ENCODE results near the gene CERS5. TPM values are rescaled to one million over a fixed set of nuclear protein-coding genes. Genes with fewer than 3 reads are reported as not detected.

Gene CERS5
- total RNA-seq, 4 donors from 2014 or later, result 15.2 to 84.2 (median 23.2) TPM

DNA sequence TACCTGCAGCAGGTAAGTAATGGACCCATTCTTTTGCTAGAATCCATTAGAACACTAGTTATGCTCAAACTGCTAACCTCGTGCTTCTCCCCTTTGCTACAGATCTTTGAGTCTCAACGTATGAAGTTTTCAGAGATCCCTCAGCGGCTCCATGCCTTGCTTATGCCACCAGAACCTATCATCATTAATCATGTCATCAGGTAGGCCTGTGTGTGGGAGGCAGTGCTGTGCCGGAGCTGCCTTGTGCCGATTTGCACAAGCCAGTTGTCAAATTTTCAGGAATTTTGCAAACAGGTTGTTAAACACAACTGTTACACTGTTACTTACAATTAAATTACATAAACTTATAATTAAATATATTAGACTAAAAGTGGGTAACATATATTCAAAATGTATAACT, 76.8 kb downstream of the CERS5 start:
- Histone ChIP-seq H3K9me3 (no peaks in the 10 kb centered on the region), H3K4me3 (no peak overlapping the region), H3K4me1 (peaks cover 0 to 5% (median 2%) of the 10 kb centered on the region in 4 donors), H3K36me3 (peaks cover 0 to 88% (median 7%) of the 10 kb centered on the region in 3 donors), H3K27me3 (no peaks in the 10 kb centered on the region), H3K27ac (no peak overlapping the region)
- no peak for TF ChIP-seq POLR2A (IDR thresholded peaks at IDR 0.05)
- TF ChIP-seq, protein P1, sequence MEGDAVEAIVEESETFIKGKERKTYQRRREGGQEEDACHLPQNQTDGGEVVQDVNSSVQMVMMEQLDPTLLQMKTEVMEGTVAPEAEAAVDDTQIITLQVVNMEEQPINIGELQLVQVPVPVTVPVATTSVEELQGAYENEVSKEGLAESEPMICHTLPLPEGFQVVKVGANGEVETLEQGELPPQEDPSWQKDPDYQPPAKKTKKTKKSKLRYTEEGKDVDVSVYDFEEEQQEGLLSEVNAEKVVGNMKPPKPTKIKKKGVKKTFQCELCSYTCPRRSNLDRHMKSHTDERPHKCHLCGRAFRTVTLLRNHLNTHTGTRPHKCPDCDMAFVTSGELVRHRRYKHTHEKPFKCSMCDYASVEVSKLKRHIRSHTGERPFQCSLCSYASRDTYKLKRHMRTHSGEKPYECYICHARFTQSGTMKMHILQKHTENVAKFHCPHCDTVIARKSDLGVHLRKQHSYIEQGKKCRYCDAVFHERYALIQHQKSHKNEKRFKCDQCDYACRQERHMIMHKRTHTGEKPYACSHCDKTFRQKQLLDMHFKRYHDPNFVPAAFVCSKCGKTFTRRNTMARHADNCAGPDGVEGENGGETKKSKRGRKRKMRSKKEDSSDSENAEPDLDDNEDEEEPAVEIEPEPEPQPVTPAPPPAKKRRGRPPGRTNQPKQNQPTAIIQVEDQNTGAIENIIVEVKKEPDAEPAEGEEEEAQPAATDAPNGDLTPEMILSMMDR (IDR thresholded peaks at IDR 0.05), result no peak
- DNase-seq, result no peak

DNA sequence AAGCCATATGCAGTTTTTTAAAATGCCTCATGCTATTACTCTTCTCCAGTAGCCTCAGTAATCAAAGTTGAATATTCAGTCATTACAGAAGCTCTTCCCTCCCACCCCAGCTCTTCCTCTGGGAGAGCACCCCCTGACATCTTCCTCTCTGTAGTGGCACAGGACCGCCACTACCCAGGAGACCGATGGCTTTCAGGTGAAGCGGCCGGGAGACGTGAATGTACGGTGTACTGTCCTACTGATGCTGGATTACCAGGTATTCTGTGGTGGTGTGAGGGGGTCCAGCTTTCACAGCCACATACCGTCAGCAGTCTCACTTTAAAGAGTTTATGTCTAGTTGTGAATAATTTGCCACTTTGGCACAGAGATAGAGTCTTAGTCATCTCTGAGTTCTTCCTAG, 77.4 kb downstream of the CERS5 start:
- no peak for DNase-seq
- peaks cover 0 to 82% (median 7%) of the 10 kb centered on the region in 3 donors for H3K36me3 ChIP-seq
- TF ChIP-seq, protein P1 (IDR thresholded peaks at IDR 0.05), result no peak
- TF ChIP-seq POLR2A (IDR thresholded peaks at IDR 0.05), result no peak
- no peak overlapping the region for H3K27ac ChIP-seq
- no peaks in the 10 kb centered on the region for H3K27me3 ChIP-seq
- peaks cover 0 to 5% (median 2%) of the 10 kb centered on the region in 4 donors for H3K4me1 ChIP-seq
- no peaks in the 10 kb centered on the region for H3K9me3 ChIP-seq
- H3K4me3 ChIP-seq, result no peak overlapping the region

DNA sequence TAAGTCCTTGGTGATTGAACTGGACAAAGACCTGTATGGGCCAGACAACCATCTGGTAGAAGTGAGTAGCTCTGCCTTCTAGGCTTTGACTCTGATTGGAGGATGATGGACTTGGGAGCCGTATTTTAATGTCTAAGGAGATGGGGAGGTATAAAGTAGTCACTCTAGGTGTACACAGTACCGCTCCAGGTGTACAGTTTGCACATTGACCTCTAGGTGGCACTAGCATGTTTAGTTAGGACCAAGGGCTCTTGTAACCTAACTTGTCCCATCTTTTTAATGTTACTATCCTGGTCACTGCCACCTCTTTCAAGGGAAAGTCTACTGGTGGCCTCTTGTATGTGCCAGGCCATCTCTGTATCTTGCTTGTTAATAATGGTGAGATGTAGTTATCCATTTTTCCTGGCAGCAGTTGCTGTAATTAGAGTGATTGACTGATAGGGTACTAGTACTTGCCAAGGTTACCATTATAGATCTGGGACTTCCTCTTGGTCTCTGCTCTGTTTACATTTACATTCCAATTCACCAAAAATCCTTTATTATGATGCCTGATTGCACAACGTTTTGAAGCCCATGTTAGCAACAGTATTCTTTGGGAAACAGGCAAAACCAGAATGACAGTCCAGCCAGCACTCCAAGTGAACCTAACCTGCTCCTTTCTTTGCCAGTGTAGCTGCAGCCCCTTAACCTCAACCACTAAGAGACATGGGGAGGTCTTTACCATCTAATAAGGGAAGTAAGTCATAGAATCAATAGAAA, 78.4 kb downstream of the CERS5 start:
- H3K27me3 ChIP-seq, result no peaks in the 10 kb centered on the region
- TF ChIP-seq, protein P1 (IDR thresholded peaks at IDR 0.05), result peak; percentile 67 to 87 (median 78)
- no peak for TF ChIP-seq POLR2A (IDR thresholded peaks at IDR 0.05)

DNA sequence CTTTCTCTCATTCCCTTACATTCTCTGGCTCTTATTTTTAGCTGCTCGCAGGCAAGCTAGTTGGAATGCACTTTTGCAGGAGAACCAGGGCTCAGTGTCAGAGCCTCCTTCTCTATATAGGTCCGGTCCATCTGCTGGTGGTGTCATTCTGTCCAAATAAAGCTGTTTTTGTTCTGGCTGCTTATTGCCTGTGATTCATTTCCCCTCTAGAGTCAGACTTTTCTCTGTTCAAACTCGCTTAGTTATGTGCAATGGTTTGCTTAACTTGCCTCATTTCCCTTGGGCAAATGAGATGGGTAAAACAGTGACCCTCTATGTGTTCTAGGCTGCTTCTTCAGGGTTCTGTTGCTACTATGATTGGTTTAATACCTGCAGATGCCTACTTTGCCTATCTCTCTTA, 79.2 kb downstream of the CERS5 start:
- no peak for DNase-seq
- TF ChIP-seq, protein P1 (IDR thresholded peaks at IDR 0.05), result no peak
- no peak for TF ChIP-seq POLR2A (IDR thresholded peaks at IDR 0.05)
- H3K4me3 ChIP-seq, result no peak overlapping the region
- H3K27ac ChIP-seq, result no peak overlapping the region
- peaks cover 0 to 64% (median 0%) of the 10 kb centered on the region in 3 donors for H3K36me3 ChIP-seq
- H3K4me1 ChIP-seq, result peaks cover 0 to 21% (median 5%) of the 10 kb centered on the region in 4 donors
- H3K9me3 ChIP-seq, result no peaks in the 10 kb centered on the region
- no peaks in the 10 kb centered on the region for H3K27me3 ChIP-seq

More for the DNA sequence above, 78.4 kb downstream of the CERS5 start:
- Histone ChIP-seq H3K4me3 (no peak overlapping the region), H3K36me3 (peaks cover 0 to 72% (median under 1%) of the 10 kb centered on the region in 3 donors), H3K9me3 (no peaks in the 10 kb centered on the region), H3K27ac (no peak overlapping the region), H3K4me1 (peaks cover 0 to 13% (median 4%) of the 10 kb centered on the region in 4 donors)
- peak in 2 of 3 donors; percentile 72 to 86 for DNase-seq

DNA sequence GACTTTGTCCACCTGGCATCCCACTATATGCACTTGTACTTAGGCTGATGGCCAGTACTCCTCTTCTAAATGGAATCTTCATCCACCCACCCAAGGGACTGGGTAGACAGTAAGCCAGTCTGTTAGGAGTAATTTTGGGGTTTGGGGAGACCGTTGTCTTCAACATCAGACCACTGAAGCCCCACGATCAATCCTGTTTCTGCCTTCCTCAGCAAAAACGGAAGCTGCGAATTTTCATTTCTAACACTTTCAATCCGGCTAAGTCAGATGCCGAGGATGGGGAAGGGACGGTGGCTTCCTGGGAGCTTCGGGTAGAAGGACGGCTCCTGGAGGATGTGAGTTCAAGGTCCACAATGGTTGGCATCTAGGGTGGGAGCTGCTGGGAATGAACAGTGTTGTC, 80.0 kb downstream of the CERS5 start:
- no peaks in the 10 kb centered on the region for H3K9me3 ChIP-seq
- peaks cover 0 to 23% (median 5%) of the 10 kb centered on the region in 4 donors for H3K4me1 ChIP-seq
- no peak overlapping the region for H3K4me3 ChIP-seq
- no peak overlapping the region for H3K27ac ChIP-seq
- DNase-seq, result peak in 1 of 3 donors; percentile 6
- no peaks in the 10 kb centered on the region for H3K27me3 ChIP-seq
- peaks cover 0 to 56% (median 0%) of the 10 kb centered on the region in 3 donors for H3K36me3 ChIP-seq
- TF ChIP-seq, protein P1 (IDR thresholded peaks at IDR 0.05), result no peak
- TF ChIP-seq POLR2A (IDR thresholded peaks at IDR 0.05), result no peak
